ENCODE data around the gene SNX8. TPM values are rescaled to one million over a fixed set of nuclear protein-coding genes. Genes with fewer than 3 reads are reported as not detected.
"Not testable (repeated sequence)": the region's sequence is repeated elsewhere in the genome, so short reads cannot be mapped to it uniquely, and the experiment has no call there.

SNX8 gene
- total RNA-seq, 2 experiments from 2014 or later: 12.1 to 42.0 TPM

DNA sequence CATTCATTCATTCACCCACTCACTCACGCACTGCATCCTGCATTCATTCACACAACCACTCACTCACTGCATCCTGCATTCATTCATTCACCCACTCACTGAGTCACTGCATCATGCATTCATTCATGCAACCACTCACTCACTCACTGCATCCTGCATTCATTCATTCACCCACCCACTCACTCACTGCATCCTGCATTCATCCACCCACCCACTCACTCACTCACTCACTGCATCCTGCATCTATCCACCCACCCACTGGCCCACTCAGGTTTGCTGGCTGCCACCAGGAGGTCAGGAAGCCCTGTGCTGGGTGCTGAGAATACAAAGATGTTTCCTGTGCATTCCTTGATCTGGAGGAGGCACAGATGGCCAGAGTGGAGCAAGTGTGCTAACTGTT is 2.3 kb upstream of the SNX8 start:
- no peak overlapping the region for H3K4me3 ChIP-seq (ENCODE audit: low read depth, low read length, poor library complexity, severe bottlenecking)
- CTCF ChIA-PET (ENCODE audit: unreplicated experiment): no interaction called here
- no peaks in the 10 kb centered on the region for H3K9me2 ChIP-seq (ENCODE audit: insufficient read depth, low read length)
- no peak overlapping the region for H3K27ac ChIP-seq (ENCODE audit: low read depth, low read length, poor library complexity, severe bottlenecking)
- TF ChIP-seq EZH2phosphoT487 (IDR thresholded peaks at IDR 0.05; ENCODE audit: borderline replicate concordance, low read depth, low read length) (no peak), CTCF (conservative IDR thresholded peaks at IDR 0.05; ENCODE audit: low read length) (no peak)
- no peaks in the 10 kb centered on the region for H3K9me3 ChIP-seq (ENCODE audit: low read length)
- BruUV-seq (replicated peaks): no TSS peak
- intact Hi-C loops (cut with micrococcal nuclease; ENCODE audit: unreplicated experiment): no loop called here
- DNase-seq (ENCODE audit: low spot score): no peak
- peaks cover 16% of the 10 kb centered on the region; the same call in 1 of the 2 replicates for H3K79me2 ChIP-seq (ENCODE audit: insufficient read depth, low read depth, low read length)
- no peak overlapping the region for H3K4me2 ChIP-seq (ENCODE audit: low read length)
- no peaks in the 10 kb centered on the region for H4K20me1 ChIP-seq (ENCODE audit: insufficient read depth, low read length)
- peaks cover 28% of the 10 kb centered on the region for H3K4me1 ChIP-seq (ENCODE audit: insufficient read depth, low read length, poor library complexity, severe bottlenecking)
- POLR2A ChIA-PET: no interaction called here
- H2AFZ ChIP-seq (ENCODE audit: low read length): no peak overlapping the region
- no peaks in the 10 kb centered on the region for H3K36me3 ChIP-seq (ENCODE audit: insufficient read depth, low read length)

GRCh38 chr7:2315787-2316186 is 1.5 kb upstream of the SNX8 start:
- Histone ChIP-seq H3K9me2 (ENCODE audit: insufficient read depth, low read length) (no peaks in the 10 kb centered on the region), H4K20me1 (ENCODE audit: insufficient read depth, low read length) (no peaks in the 10 kb centered on the region), H3K4me3 (ENCODE audit: low read depth, low read length, poor library complexity, severe bottlenecking) (no peak overlapping the region), H3K27ac (ENCODE audit: low read depth, low read length, poor library complexity, severe bottlenecking) (no peak overlapping the region), H3K4me1 (ENCODE audit: insufficient read depth, low read length, poor library complexity, severe bottlenecking) (peaks cover 36% of the 10 kb centered on the region), H3K79me2 (ENCODE audit: insufficient read depth, low read depth, low read length) (peaks cover 24% of the 10 kb centered on the region; the same call in 1 of the 2 replicates), H3K9me3 (ENCODE audit: low read length) (no peaks in the 10 kb centered on the region), H3K4me2 (ENCODE audit: low read length) (no peak overlapping the region), H2AFZ (ENCODE audit: low read length) (no peak overlapping the region), H3K36me3 (ENCODE audit: insufficient read depth, low read length) (no peaks in the 10 kb centered on the region)
- POLR2A ChIA-PET: no interaction called here
- no peak for TF ChIP-seq EZH2phosphoT487 (IDR thresholded peaks at IDR 0.05; ENCODE audit: borderline replicate concordance, low read depth, low read length)
- no peak for TF ChIP-seq CTCF (conservative IDR thresholded peaks at IDR 0.05; ENCODE audit: low read length)
- no peak for DNase-seq (ENCODE audit: low spot score)
- intact Hi-C loops (cut with micrococcal nuclease; ENCODE audit: unreplicated experiment): no loop called here
- CTCF ChIA-PET (ENCODE audit: unreplicated experiment): no interaction called here
- BruUV-seq (replicated peaks): no TSS peak

DNA sequence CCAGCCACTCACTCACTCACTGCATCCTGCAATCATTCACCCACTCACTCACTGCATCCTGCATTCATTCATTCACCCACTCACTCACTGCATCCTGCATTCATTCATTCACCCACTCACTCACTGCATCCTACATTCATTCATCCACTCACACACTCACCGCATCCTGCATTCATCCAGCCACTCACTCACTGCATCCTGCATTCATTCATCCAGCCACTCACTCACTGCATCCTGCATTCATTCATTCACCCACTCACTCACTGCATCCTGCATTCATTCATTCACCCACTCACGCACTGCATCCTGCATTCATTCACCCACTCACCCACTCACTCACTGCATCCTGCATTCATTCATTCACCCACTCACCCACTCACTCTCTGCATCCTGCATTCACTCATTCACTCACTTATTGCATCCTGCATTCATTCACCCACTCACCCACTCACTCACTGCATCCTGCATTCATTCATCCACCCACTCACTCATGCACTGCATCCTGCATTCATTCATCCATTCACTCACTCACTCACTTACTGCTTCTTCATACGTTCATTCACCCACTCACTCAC is 802 bp upstream of the SNX8 start:
- POLR2A ChIA-PET; BruUV-seq (replicated peaks); H4K20me1 ChIP-seq (ENCODE audit: insufficient read depth, low read length); H3K27ac ChIP-seq (ENCODE audit: low read depth, low read length, poor library complexity, severe bottlenecking); H3K9me2 ChIP-seq (ENCODE audit: insufficient read depth, low read length); H3K9me3 ChIP-seq (ENCODE audit: low read length); CTCF ChIA-PET (ENCODE audit: unreplicated experiment); DNase-seq (ENCODE audit: low spot score); H3K36me3 ChIP-seq (ENCODE audit: insufficient read depth, low read length): not testable (repeated sequence)
- Histone ChIP-seq H3K4me3 (ENCODE audit: low read depth, low read length, poor library complexity, severe bottlenecking) (peak overlapping the region; percentile 97), H3K4me1 (ENCODE audit: insufficient read depth, low read length, poor library complexity, severe bottlenecking) (peaks cover 43% of the 10 kb centered on the region), H3K4me2 (ENCODE audit: low read length) (peak overlapping the region; percentile 51), H2AFZ (ENCODE audit: low read length) (peak overlapping the region; percentile 24; the same call in 1 of the 2 replicates), H3K79me2 (ENCODE audit: insufficient read depth, low read depth, low read length) (peaks cover 31% of the 10 kb centered on the region; the same call in 1 of the 2 replicates)
- intact Hi-C loops (cut with micrococcal nuclease; ENCODE audit: unreplicated experiment): loop anchor here (5.0 kb wide), 1 partner anchor 87 kb away; the partner anchor contains the start of gene CHST12

All from OCI-LY7 (cell line).